ENCODE results near the gene IGFBP7. TPM values are rescaled to one million over a fixed set of nuclear protein-coding genes. Genes with fewer than 3 reads are reported as not detected.

The IGFBP7 gene
- total and polyA plus RNA-seq, 10 of the 15 experiments (the other 5 are each of a cell fraction or from before 2014, with no cell fraction given): 0.69 to 1.9 (median 1.4) TPM; not detected in 5

DNA sequence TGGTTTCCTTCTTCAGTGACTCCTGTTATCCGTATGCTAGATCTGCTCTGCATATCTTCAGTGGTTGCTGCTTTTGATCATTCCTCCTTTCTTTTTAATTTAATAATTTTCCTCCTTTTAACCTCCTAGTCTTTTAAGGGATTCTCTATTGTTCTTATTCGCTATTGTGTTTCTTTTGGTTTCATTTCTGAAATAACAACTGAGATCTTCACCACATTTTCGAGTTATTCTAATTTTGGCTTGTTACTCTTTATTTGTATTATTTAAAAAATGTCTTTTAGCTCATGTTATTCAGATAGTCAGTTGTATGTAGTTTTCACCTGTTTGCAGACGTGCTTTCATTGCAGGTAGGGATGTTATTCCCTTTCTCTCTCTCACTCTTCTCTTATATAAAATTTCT is 24.9 kb downstream of the IGFBP7 start:
- 5% methylated on average over 4 of the region's 4 CpGs for WGBS (ENCODE audit: insufficient coverage, insufficient replicate concordance, low lambda C conversion rate, missing lambda C conversion rate)
- H3K4me1 ChIP-seq (ENCODE audit: control insufficient read depth, insufficient read depth, low read length): no peaks in the 10 kb centered on the region
- H3K27me3 ChIP-seq (replicated peaks in 1 of 2; ENCODE audit: control insufficient read depth in 2 of 2, insufficient read depth in 2 of 2, low read length in 1 of 2): no peaks in the 10 kb centered on the region
- FAIRE-seq (no peak), DNase-seq (ENCODE audit: low read depth, low spot score) (no peak), ATAC-seq (no peak)
- in situ Hi-C loops (cut with MboI): no loop called here
- H3K9ac ChIP-seq (ENCODE audit: control insufficient read depth, insufficient read depth, low read length): no peak overlapping the region
- peak overlapping the region; percentile 50; the same call in 1 of the 2 replicates for H3K4me2 ChIP-seq (ENCODE audit: control insufficient read depth, insufficient read depth)
- no peaks in the 10 kb centered on the region for H3K79me2 ChIP-seq (ENCODE audit: control insufficient read depth, insufficient read depth, low read length)
- no peaks in the 10 kb centered on the region for H3K9me3 ChIP-seq (replicated peaks; ENCODE audit: control insufficient read depth, insufficient read depth, low read length)
- 0 out of 2 replicates have a peak overlapping the region, but pooled peaks have one; percentile 9 for H3K4me3 ChIP-seq
- peak overlapping the region; percentile 56 for H2AFZ ChIP-seq (ENCODE audit: control insufficient read depth, low read depth, low read length)
- ChIA-PET RAD21 (ENCODE audit: unreplicated experiment) (no interaction called here), SMC1A (ENCODE audit: uncharacterized antibody, unreplicated experiment) (no interaction called here), POLR2A (interaction anchor here (0.7 kb wide), 1 partner anchor 101 kb away, joined by 4 read pairs; no protein-coding TSS in a partner anchor), CTCF (no interaction called here)
- no peaks in the 10 kb centered on the region for H3K36me3 ChIP-seq (ENCODE audit: control insufficient read depth in 2 of 2, insufficient read depth in 2 of 2, low read length in 1 of 2)
- no TSS peak for BruUV-seq (replicated peaks)
- intact Hi-C loops (cut with micrococcal nuclease; ENCODE audit: unreplicated experiment): no loop called here
- H4K20me1 ChIP-seq (ENCODE audit: control insufficient read depth, insufficient read depth): no peaks in the 10 kb centered on the region
- TF ChIP-seq POLR2A (IDR thresholded peaks at IDR 0.05; ENCODE audit: low read depth, low read length): no peak
- TF ChIP-seq, protein P1, sequence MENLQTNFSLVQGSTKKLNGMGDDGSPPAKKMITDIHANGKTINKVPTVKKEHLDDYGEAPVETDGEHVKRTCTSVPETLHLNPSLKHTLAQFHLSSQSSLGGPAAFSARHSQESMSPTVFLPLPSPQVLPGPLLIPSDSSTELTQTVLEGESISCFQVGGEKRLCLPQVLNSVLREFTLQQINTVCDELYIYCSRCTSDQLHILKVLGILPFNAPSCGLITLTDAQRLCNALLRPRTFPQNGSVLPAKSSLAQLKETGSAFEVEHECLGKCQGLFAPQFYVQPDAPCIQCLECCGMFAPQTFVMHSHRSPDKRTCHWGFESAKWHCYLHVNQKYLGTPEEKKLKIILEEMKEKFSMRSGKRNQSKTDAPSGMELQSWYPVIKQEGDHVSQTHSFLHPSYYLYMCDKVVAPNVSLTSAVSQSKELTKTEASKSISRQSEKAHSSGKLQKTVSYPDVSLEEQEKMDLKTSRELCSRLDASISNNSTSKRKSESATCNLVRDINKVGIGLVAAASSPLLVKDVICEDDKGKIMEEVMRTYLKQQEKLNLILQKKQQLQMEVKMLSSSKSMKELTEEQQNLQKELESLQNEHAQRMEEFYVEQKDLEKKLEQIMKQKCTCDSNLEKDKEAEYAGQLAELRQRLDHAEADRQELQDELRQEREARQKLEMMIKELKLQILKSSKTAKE (IDR thresholded peaks at IDR 0.05; ENCODE audit: low read depth, poor library complexity, severe bottlenecking): no peak
- no peak for TF ChIP-seq SIX5 (IDR thresholded peaks at IDR 0.05; ENCODE audit: low read depth, low read length, severe bottlenecking)
- H3K27ac ChIP-seq (ENCODE audit: control insufficient read depth, insufficient read depth): no peak overlapping the region

DNA sequence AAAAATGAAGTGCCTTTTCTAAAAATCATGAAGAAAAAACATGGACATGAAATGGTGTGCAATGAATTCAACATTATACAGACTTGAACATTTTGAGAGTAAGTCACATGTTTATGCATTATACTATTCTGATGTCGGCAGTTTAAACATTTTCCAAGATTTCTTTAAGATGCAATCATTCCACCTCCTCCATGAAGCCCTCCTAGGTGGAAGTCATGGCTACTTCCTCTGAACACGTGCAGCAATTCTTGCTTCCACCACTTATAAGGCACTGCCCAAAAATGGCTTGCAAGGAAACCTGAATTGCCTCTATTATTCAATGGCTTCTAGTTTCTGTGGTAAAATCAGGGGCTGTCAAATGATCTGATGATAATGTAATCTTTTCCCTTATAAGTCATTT is 25.8 kb downstream of the IGFBP7 start:
- FAIRE-seq: no peak
- H3K79me2 ChIP-seq (ENCODE audit: control insufficient read depth, insufficient read depth, low read length): no peaks in the 10 kb centered on the region
- no peak overlapping the region for H3K27ac ChIP-seq (ENCODE audit: control insufficient read depth, insufficient read depth)
- no peaks in the 10 kb centered on the region for H3K4me1 ChIP-seq (ENCODE audit: control insufficient read depth, insufficient read depth, low read length)
- ATAC-seq: no peak
- no peaks in the 10 kb centered on the region for H4K20me1 ChIP-seq (ENCODE audit: control insufficient read depth, insufficient read depth)
- ChIA-PET RAD21 (ENCODE audit: unreplicated experiment) (no interaction called here), CTCF (no interaction called here), POLR2A (interaction anchor here (0.7 kb wide), 1 partner anchor 100 kb away, joined by 4 read pairs; no protein-coding TSS in a partner anchor), SMC1A (ENCODE audit: uncharacterized antibody, unreplicated experiment) (no interaction called here)
- BruUV-seq (replicated peaks): no TSS peak
- TF ChIP-seq SRF (IDR thresholded peaks at IDR 0.05; ENCODE audit: low read depth in 2 of 2, low read length in 2 of 2): peak; percentile 23 to 25; a peak in 1 of 4 replicates
- TF ChIP-seq, protein P2, sequence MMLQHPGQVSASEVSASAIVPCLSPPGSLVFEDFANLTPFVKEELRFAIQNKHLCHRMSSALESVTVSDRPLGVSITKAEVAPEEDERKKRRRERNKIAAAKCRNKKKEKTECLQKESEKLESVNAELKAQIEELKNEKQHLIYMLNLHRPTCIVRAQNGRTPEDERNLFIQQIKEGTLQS (IDR thresholded peaks at IDR 0.05; ENCODE audit: borderline replicate concordance, extremely low read depth, low read depth, low read length): no peak
- H3K9me3 ChIP-seq (replicated peaks; ENCODE audit: control insufficient read depth, insufficient read depth, low read length): no peaks in the 10 kb centered on the region
- no peak overlapping the region for H3K9ac ChIP-seq (ENCODE audit: control insufficient read depth, insufficient read depth, low read length)
- no peak overlapping the region for H3K4me2 ChIP-seq (ENCODE audit: control insufficient read depth, insufficient read depth)
- no peaks in the 10 kb centered on the region for H3K27me3 ChIP-seq (replicated peaks in 1 of 2; ENCODE audit: control insufficient read depth in 2 of 2, insufficient read depth in 2 of 2, low read length in 1 of 2)
- H2AFZ ChIP-seq (ENCODE audit: control insufficient read depth, low read depth, low read length): no peak overlapping the region
- H3K4me3 ChIP-seq: no peak overlapping the region
- H3K36me3 ChIP-seq (ENCODE audit: control insufficient read depth in 2 of 2, insufficient read depth in 2 of 2, low read length in 1 of 2): no peaks in the 10 kb centered on the region
- 48% methylated on average over 2 of the region's 2 CpGs for WGBS (ENCODE audit: insufficient coverage, insufficient replicate concordance, low lambda C conversion rate, missing lambda C conversion rate)
- in situ Hi-C loops (cut with MboI): no loop called here
- no peak for DNase-seq (ENCODE audit: low read depth, low spot score)
- intact Hi-C loops (cut with micrococcal nuclease; ENCODE audit: unreplicated experiment): no loop called here

Measured in GM12878 (cell line).